NCI-H526 treated with DMSO at 0.1 percent for 48 hours (cell line): ENCODE measurements around the gene SPATA13.
"Not testable (repeated sequence)": the region's sequence is repeated elsewhere in the genome, so short reads cannot be mapped to it uniquely, and the experiment has no call there.

Source experiments
- DNase-seq: peaks from one replicate; lab custom pipeline; 2025; lab: John Stamatoyannopoulos, UW

SPATA13 gene

DNA sequence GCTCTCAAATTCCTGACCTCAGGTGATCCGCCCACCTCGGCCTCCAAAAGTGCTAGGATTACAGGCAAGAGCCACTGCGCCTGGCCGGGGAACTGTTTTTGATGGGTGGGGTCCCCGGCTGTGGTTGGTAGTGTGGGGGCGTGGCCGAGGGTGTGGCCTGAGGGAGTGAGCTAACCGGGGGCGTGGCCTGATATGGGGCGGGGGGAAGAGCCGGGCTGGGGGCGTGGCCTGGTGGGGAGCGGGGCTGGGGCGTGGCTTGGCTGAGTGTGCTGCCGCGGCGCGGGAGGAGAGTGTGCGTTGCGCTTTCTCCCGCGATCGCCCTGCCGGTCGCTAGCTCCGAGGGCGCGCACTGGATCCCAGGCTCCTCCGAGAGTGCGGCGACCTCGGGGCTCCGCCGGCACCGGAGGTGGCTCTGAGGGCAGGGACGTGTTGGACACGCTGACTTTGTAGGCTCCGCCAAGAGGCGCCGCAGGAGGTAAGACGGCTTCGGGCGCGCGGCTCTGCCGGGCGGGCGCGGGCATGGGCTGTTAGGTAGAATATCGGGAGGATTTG lies at the start of gene SPATA13:
Gene SPATA13, plus strand, starts transcription at position 263 of the 552 bp plus-strand sequence. CDS start 62,210 bp downstream, outside the sequence.
- peak; percentile 86 for DNase-seq

DNA sequence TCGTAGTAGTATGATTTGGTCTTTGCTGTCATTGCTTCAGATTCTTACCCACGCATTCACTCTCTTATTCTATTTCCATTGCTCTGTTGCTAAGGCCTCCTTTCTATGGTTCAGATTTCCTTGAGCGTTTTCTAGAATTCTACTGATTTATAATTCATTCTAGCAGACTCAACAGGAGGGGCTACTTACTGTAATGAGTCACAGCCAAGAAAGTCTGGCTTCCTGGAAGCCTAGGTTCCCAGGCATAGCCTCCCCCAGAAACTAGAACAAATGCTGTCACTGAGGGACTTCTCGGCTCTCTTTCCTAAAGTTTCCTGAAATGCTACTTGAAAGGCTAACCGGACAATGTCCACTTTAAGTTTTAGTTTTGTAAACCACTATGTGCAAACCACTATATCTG lies 47.7 kb upstream of the SPATA13 start:
- DNase-seq: no peak

DNA sequence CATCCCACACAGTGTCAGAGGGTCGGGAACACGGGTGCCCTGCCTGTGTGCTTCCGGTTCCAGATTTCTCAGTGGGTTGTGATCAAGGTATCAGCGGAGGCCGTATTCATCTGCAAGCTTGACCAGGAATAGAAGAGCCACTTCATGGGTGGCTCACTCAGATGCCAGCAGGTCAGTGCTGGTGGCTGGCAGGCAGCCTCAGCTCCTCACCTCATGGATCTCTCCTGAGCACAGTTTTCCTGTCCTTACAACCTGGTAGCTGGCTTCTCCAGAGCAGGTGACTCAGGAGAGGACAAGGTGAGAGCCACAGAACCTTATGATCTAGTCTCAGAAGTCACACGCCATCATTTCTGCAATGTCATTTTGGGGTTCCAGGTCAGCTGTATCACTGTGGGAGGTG lies 44.8 kb upstream of the SPATA13 start:
- DNase-seq: no peak

DNA sequence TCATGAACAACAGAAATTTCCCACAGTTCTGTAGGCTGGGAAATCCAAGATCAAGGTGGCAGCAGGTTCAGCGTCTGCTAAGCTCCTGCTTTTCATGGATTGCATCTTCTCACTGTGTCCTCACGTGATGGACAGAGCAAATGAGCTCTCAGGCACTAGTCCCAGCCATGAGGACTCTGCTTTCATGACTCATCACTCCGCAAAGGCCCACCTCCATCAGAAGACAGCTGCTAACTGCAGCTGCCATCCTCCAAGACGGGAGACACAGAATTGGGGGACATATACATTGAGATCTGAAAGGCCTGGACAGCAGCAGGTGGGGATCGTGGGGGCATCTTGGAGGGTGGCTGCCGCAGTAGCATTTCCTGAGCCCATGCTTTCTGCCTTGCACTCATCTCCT lies 44.4 kb upstream of the SPATA13 start:
- no peak for DNase-seq

DNA sequence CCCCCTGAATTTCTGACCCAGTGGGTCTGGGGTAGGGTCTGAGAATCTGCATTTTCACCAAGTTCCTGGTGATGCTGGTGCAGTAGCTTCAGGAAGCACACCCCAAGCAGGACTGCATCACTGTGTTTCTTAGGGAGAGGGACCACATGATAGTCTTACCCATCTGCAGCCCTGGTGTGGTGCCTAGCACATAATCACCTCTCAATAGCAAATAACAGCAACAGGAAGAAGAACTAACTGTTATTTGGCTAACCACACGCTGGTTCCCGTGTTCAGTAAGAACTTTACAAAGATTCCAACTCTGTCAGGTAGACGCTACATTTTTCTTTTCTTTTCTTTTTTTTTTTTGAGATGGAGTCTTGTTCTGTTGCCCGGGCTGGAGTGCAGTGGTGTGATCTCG lies 41.9 kb upstream of the SPATA13 start:
- no peak for DNase-seq

DNA sequence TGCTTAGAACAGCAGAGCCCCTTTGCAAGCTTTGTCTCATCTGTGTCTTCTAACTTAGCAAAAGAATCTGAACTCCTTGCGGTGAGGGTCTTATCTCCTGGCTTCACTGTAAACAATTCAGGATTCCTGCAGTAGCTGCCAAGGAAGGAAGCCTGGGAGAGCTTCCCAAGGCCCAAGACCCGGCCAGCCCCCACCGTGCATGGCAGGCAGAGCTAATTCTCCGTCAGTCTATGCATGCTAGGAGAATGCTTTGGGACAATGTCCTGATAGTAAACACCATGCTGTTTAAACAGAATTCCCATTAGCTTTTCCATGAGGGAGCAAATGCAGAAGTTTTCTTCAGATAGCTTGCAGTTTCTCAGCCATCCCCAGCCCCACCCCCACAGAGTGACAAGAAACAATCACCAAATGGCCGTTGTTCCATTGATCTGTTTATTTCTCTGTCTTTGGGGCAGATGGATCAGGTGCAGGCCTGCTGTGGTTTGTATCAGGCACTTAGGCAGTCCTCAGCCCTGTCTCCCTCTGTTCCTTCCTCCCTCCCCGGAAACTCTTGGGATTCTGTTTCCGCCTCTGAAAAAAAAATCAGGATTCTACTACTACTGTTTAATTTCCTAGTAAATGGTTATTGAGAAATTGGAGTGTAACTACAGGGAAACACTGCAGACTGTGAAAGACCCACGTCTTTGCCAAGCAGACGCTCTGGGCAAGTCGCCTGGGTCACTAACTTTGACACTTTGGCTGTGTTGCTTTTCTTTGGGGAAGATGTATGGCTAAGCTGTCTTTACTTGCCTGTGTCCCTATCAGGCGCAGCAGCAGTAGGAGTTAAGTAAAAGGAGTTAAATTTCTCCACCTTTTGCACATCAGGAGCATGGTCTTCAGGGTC lies 40.7 kb upstream of the SPATA13 start:
- no peak for DNase-seq

DNA sequence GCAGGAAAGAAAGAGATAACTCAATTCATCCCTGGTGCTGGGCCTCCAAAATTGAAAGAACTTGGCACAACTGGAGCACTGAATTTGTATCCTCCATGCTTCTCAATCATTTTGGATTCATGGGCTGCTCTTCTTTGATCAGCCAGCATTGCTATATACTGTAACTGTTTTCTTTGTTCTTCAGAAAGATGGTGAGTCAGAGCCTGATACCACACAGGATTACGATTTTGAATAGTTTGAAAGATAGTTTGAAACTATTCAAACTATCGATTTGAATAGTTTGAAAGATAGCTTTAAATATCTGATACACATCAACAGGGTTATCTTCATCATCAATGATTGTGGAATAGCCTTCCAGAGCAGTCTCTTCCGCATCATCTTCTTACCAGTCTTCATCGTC lies 38.5 kb upstream of the SPATA13 start:
- not testable (repeated sequence) for DNase-seq

DNA sequence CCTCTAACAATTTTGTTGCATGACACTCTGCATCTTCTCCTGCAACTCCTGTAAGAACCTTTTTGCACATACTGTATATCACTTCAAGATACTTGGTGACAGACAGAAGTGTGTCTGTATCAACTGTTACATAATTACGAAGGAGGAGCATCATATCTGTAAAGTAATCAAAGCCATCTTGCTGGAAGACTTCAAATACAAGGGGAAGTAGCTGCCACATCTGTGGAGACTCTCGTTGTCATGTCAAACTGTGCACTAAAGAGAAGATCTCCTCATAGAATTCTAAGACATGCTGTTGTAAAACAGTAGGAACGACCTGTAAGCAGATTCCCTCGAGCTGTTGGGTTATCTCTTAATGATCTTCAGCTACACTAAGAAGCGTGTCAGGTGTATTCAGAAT lies 38.0 kb upstream of the SPATA13 start:
- no peak for DNase-seq

DNA sequence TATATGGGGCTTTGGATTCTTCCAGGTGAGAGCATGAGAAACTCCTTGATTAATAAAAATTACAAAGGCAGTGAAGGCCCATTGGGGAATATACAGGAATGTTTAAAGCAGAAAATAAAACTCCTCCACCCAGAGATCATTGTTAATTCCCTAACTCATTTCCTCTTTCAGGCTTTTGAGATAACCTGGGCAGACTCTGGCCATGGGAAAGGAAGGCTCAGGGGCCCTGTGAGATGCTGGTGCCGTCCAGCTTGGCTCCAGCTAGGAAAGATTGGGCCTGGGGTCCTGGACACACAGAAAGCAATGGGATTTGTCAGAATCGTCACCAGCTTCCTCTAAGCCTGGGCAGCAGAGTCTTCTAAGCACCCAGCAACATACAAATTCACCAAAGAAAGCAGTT lies 36.8 kb upstream of the SPATA13 start:
- no peak for DNase-seq

DNA sequence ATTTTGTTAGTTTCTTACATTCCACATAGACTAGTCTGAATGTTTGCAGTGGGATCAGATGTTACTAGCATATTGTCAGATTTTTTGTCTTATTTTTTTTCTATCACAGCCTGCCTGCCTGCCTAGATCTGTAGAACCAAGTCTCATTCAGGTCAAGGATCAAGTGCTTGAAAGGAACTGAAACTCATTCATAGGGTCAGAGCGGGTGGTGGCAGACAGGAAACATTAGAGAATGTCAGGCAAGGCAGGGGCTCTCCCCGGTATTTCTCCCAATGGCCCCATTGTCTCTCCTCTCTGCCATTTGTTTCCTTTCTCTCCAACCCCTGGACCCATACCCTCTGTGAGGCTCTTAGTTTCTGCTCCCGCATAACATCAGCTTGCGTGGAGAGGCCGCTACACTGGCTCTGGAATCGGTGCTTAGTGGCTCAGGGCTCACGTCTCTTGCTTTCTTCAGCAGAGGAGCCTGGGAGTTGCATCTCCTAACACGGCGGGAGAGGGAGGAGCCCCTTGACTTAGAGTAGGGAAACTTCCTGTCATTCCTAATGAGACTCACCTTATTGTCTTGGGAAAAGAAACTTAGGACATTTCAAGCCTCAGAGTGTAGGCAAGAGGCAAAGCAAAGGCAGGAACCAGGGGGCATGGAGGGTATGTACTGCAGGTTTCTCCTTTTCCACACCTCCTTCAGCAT lies 35.6 kb upstream of the SPATA13 start:
- no peak for DNase-seq

DNA sequence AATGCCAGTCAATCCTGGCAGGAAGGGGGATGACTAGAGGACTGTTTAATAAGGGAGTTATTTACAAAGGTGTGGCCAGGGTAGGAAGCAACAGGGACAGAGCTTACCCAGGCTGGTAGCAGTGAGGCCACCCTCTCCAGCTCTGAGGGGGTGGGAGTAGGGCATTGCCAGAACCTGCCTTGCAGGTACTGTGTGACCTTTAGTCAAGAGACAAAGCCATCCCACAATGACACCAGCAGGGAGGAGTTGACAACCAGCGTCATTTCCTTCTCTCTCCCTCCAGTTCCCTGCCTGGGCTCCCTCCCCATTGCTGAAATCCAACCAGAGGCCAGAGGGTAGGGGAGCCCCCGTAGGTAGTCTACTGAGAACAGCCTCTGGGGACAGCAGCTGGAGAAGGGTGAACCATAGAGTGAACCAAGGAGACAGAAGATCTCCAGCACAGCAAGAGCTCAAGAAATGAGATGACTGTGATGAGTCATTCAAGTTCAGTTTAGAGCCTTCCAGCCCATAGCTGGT lies 33.3 kb upstream of the SPATA13 start:
- DNase-seq: no peak

DNA sequence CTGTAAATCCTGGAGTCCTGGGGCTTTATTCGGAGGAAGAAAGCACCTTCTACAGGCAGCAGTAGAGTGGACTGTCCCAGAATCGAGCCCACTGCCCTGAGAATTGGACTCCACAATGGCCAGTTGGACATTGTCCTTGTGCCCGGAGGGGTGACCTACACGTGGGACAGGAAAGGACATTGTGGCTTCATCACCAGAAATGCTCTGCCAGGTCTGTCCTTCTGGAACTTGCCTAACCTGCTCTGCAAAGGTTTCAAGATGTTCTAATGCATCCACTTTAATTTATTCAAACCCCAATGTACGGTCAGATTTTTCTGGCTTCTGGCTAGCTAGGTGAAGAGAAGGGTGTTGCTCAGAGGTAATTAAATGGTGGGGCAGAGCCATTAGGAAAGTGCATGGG lies 32.4 kb upstream of the SPATA13 start:
- DNase-seq: no peak

DNA sequence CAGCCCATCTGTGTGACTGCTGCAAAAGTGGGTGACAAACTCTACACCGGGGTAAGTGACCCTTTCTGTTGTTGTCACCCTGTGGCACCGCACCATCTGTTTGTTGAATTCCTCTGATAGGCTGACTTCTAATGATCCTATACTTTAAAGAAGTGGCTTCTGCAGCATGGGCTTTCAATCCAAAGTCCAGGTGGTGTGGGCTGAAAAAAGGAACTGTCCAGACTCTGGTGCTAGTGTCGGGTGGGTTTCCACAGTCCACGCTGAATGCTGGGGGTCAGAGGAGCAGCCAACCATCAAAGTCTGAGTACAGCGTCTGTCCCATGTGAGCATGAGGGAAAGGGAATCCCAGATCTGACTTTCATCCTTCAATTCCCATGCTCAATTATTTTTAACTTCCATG lies 31.6 kb upstream of the SPATA13 start:
- no peak for DNase-seq

DNA sequence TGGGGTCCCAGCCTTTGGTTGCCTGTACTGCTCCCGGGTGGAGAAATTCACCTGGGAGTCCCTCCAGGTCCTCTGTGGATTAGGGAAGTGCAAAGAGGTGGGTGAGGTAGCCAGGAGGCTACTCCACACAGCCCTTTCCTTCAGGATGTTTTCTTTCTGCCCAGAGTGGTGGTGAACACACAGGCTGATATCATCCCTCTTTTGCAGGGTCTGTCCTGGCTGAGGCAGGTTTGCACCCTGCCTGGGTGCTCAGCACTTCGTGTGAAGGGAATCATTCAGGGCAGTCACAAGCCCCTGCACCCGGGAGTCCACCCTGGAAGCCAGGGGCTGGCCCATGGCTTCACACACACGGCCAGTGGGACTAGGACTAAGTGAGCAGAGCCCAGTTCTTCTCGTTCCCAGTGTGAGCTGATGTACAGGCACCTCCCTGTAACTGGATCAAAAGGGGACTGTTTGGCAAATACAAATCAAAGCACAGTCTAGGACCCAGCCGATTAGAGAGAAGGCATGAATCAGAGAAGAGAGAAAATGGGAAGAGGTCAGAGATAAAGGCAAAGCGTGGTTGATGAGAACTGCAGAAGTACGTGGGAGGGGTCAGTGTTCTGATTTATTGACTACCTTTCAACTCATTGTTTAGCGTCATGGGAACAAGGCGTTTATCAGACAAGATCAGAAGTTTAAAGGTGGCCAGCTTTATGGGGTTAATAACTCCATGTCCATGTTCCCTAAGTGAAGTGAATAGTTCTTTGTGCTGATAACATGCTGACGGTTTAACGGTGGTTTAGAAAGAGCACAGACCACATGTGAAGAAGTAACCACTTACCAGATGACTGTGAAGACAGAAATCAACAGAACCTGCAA lies 30.4 kb upstream of the SPATA13 start:
- DNase-seq: no peak

DNA sequence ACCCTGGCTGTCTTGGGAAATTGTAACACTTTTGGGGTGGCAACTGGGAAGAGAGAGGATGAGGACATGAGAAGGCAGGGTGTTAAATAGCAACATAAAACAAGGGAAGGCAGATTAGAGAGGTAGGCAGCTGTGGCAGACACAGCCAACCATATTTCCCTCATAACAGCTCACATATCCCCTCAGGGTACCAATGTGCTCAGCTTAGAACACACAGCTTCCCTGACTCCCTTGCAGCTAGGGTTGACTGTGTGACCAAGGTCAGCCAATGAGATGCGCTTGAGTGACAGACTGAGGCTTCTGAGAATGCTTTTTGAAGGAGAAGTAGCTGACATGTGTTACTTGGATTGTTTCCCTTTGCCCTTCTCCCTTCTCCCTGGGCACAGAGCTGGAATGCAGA lies 28.8 kb upstream of the SPATA13 start:
- no peak for DNase-seq

DNA sequence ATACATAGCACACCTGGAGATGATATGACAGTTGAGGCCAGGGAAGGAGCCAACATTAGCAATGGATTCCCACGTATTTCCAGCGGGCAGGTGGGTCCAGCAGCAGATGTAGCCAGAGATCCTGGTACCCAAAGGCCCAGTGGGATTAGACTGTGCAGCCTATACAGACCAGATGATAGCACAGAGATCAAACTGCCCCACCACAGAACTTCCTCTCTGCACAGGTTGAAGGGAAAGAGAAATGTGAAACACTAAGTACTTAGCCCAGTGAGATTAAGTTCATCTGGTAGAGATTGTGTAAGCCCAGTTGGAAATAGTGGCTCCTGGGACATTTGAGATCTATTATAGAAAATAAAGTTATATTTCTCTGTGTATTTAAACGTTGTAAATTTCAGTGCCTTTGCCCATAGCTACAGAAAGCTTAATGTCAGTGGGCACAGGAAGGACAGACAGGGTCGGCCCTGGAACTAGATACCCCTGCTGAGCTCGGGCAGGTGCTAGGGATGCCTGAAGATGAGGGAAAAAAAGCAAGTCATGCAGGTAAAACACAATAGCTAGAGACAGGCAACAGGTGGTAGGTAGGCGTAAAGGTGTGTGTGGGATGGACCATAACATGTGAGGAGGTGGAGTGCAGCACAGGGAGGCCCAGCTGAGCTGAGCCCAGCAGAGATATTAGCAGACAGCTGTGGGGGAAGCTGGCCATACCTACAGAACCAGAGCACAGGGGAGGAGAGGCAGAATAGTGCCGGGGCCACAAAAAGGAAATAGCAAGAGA lies 27.3 kb upstream of the SPATA13 start:
- DNase-seq: no peak

DNA sequence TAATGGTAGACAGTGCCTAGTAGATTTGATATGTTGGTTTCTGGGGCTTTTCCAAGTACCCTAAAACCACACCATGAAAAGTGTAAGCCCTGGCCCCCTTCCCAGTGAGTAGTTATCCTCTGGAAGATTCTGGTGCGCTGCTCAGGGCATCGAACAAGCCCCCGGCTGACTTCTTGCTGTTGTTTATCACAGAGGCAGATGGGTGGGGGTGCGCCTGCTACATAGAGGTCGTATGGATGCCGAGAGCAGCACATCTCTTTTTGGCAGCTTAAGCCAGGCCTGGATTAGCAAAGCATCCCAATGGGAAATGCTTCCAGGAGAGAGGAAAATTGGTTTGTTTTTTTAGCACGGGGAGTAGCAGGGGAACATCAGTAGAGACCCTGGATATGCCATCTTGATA lies 26.3 kb upstream of the SPATA13 start:
- no peak for DNase-seq

DNA sequence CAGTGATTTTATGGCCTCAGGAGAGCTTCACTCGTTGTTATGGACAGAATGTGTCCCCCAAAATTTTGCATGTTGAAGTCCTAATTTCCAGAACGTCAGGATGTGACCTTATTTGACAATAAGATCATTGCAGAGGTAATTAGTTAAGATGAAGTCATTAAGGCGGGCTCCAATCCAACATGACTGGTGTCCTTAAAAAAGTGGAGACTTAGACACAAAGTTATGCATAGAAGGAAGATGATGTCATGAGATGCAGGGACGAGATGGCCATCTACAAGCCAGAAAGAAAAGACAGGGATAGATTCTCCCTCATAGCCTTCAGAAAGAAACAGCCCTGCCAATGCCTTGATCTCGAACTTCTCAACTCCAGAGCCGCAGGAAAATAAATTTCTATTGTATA lies 25.8 kb upstream of the SPATA13 start:
- DNase-seq: no peak

DNA sequence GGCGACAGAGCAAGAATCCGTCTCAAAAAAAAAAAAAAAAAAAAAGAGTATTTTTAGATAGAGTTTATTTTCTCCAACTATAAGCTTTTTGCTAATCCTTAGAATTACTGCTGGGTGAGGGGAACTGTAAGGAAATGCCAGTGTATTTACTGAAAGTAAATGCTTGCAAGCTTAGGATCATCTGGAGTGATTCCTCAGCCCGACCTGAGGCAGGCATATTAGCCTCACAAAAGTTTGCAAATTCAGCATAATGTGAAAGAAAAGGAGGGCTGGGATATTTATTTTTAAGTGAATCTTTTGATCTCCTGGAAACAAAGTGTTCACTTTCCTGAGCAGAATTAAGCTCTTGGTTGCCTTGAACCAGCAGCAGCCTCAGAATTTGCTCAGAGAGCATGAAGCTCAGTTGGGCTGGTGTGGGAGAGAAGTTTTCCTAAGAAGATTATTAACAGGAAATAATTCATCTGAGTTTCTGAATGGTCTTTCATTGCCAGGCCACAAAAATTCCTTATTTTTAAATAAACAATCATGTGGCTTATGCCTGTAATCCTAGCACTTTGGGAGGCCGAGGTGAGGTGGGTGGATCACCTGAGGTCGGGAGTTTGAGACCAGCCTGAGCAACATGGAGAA lies 24.7 kb upstream of the SPATA13 start:
- no peak for DNase-seq

DNA sequence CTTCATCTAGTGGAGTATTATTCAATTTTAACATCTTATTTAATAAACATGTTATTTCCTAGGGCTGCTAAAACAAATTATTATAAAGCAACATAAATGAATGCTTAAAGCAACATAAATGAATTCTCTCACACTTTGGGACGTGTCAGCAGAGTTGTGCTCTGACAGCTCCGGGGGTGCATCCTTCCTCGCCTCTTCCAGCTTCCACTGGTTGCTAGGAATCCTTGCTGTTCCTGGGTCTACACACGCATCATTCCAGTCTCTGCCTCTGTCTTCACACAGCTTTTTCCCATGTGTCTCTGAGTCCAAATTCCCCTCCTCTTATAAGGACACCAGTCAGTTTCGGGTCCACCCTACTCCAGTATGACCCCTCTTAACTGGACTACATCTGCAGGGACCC lies 21.6 kb upstream of the SPATA13 start:
- DNase-seq: no peak
